Measurements from ENCODE around the gene FPR1.

FPR1 gene

DNA sequence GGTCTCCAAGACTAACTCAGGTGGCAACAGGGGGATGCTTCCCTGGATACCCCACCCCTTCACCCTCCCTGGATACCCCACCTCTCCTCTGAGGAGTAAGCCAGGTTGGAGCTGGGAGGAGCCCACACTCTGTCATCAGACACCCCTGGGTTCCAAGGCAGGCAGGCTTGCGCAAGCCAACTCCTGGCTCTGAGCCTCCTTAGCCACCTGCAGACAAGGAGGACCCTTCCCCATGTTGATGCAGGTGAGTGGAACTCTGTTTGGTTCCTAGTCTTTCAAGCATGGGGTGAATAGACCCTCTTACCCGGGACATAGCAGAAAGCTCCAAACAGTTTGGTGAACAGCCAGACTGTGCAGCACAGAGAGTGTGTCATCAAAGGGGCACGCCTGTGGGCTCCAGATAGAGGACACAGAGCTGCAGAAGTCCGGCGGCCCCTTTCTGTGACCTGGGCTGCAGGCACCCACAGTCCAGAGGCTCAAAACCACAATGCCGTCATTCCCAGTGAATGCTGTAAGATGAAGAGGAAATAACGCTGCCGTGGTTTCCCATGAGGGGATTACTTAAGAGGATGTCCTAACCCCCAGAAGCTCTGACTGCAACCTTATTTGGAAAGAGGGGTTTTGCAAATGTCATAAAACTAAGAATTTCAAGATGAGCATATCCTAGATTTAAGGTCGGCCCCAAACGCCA lies 15.8 kb downstream of the FPR1 start:
- DNase-seq, result no peak

- no peak for DNase-seq
Observed at GRCh38 chr19:51733742-51734522, 17.7 kb downstream of the FPR1 start.

DNA sequence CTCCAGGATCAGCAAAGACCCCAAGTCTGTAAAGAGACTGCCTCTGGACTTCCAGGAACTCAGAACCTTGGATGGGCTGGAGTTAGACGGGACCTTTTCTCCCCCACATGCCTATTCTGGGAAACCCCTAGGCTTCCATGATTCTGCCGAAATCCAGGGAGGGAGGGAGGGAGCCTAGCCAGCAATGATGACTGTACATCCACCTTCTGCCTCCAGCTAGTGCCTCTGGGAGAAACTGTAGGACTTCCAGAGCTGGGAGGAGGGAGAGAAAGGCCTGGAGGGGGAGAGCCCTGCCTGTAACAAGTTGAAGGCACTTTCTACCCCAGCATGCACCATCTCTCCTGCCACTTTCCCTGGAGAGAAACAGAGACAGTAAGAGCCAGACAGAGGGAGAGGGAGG lies 21.9 kb downstream of the FPR1 start:
- no peak for DNase-seq

DNA sequence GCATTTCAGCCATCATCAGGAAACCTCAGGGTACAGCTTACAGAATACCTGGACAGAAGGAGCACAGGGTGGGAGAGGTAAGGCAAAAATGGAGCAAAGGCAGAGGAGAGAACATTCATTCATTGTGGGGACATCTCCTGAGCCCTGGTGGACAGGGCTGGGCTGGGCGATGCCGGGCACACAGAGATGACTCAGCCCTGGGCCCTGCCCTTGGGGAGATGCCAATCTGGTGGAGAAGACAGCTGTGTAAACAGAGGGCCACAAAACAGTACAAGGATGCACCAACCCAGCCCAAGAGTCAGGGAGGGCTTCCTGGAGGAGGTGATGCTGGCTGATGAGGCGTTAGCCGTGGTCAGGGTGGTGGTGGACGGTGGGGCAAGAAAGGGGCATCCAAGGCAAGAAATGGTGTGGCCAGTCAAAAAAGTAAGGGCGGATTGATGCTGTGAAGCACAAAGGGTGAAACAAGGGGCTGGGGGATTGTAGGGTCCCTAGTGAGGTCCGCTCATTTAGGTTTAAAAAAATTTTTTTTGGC lies 24.3 kb downstream of the FPR1 start:
- no peak for DNase-seq

DNA sequence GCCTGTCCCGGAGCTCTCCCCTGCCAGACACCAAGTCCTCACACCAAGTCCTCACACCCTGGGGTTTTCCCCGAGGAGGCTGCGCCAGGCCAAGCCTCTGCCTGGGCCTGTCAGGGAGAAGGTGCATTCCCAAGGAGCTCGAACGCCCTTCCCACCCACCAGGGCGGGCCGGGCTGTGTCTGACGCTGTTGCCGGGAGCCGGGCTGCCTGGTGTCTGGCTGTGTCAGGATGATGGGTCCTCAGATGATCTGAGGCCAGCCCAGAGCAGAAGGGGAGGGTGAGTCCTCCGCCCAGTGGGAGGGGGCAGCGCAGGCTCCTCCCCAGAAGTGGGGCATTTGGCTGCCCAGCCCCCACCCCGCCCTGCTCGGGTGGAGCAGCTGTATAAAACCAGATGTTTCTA lies 25.6 kb downstream of the FPR1 start:
- DNase-seq, result no peak

GRCh38 chr19:51724543-51724942 lies 27.1 kb downstream of the FPR1 start:
- DNase-seq, result no peak

- DNase-seq, result no peak
Observed at GRCh38 chr19:51722492-51722891, 29.2 kb downstream of the FPR1 start.

DNA sequence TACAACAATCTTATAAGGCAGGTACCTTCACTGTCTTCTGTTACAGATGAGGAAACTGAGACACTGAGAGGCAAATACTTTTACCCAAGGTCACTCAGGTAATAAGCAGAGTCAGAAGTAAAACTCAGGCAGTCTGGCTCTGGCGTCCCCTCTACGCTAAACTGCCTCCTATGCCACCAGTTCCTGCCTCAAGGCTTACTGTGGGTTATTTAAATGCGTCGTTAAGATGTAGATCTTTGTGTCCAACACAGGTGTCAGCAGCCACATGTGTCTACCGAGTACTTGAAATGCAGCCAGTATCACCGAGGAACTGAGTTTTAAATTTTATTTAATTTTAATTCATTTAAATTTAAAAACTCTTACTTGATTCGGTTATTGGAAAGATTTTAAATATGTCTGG lies 29.8 kb downstream of the FPR1 start:
- DNase-seq, result no peak

DNA sequence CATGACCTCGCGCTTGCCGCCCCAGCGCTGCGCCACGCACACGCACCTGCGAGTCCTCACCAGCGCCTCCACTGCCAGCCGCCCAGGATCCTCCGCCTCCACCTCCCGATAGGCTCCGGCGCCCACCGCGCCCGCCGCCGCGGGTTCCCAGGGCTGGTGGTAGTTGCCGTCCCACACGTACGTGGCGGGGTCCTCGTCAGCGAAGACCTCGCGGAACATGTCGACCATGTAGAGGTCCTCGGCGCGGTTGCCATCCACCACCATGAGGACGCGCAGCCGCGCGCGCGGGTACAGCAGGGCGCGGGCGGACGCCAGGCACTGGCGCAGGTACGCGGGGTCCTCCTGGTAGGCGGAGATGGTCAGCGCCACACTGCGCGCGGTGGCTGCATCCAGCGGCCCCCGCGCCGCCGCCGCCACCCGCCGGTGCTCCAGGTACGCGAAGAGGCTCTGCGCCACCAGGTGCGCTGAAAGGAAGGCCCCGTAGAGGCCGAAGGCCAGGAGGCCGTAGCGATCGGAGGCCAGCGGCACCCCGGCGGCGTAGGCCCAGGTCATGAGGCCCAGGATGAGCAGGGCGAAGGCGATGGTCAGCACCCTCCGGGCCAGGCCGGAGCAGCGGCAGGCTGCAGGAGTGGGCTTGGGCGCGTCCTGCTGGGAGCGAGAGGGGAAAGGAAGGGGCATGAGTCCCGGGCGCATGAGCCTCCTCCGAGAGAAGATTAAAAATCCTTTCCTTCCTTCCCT lies 32.3 kb downstream of the FPR1 start:
- no peak for DNase-seq

- DNase-seq, result no peak
Observed at GRCh38 chr19:51716925-51717324, 34.8 kb downstream of the FPR1 start.

- no peak for DNase-seq
Observed at GRCh38 chr19:51715850-51716249, 35.8 kb downstream of the FPR1 start.

- no peak for DNase-seq
Observed at GRCh38 chr19:51714848-51715247, 36.8 kb downstream of the FPR1 start.

DNA sequence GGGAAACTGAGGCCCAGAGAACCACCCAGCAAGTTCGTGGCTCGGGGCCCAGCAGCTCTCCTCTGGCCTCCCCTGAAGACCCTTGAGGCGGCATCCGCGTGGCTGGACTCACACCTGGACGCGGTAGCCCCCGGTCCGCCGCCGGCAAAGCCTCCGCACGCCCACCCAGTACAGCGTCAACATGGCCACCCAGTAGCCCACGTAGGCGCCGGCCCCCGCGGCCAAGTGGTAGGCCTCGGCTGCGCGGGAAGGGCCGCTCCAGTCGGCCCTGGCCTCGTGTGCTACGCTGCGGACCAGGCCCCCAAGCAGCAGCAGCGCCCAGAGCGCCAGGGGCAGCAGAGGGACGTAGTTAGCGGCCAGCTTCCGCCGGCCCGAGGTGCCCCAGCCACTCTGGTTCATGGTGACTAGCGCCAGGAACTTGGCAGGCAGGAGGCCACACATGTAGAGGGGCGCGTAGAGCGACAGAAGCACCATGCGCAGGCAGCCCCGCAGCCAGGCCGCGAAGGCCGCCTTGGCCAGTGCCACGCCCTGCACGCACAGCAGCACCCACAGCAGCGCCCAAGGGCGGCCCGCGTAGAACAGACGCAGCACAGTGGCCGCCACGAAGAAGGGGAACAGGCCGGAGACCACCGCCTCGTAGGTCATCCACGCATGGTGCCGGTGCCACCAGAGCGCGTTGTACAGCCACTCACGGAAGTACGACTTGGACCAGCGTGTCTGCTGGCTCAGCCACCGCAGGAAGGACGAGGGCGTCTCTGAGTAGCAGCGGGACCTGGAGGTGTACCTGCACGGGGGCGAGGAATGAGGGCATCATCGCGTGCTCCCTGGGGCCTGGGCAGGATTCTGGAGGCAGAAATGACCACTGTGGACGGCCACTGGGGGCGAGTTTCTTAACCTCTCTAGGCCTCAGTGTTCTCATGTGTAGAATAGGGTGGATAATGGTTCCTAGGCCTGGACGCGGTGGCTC lies 38.1 kb downstream of the FPR1 start:
- DNase-seq, result no peak

- peak; percentile 16 for DNase-seq
Observed at GRCh38 chr19:51712461-51713081, 39.1 kb downstream of the FPR1 start.

DNA sequence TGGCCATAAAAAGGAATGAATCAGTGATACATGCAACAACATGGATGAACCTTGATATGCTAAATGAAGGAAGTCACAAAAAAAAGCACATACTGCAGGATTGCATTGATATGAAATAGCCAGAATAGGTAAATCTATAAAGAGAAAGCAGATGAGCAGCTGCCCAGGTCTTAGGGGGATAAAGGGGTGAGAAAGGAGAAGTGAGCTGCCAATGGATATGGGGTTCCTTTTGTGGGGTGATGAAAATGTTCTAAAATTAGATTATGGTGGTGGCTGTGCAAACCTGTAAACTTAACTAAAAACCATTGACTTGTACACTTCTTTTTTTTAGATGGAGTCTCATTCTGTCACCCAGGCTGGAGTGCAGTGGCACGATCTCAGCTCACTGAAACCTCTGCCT lies 40.0 kb downstream of the FPR1 start:
- no peak for DNase-seq

GRCh38 chr19:51710163-51710562 lies 41.5 kb downstream of the FPR1 start:
- DNase-seq, result no peak

- DNase-seq, result no peak
Observed at GRCh38 chr19:51709575-51709974, 42.1 kb downstream of the FPR1 start.

- no peak for DNase-seq
Observed at GRCh38 chr19:51708811-51709210, 42.9 kb downstream of the FPR1 start.

- DNase-seq, result no peak
Observed at GRCh38 chr19:51706885-51707284, 44.8 kb downstream of the FPR1 start.

GRCh38 chr19:51706296-51706695 lies 45.4 kb downstream of the FPR1 start:
- DNase-seq, result no peak

GRCh38 chr19:51704626-51705025 lies 47.1 kb downstream of the FPR1 start:
- DNase-seq, result no peak
